Vagina (tissue), 2 donors: ENCODE data around the gene SAMD10.
"Not testable (repeated sequence)": the region's sequence is repeated elsewhere in the genome, so short reads cannot be mapped to it uniquely, and the experiment has no call there.

Experiments
- CTCF ChIP-seq, 3 experiments: fragments of 450-650 bp in 2 of 3; fragments of 200-600 bp in 1 of 3; sonication (generic) in 1 of 3; IDR thresholded peaks; one replicate each; pipeline ENCODE4 v1.5.1; 2017 to 2019; ENCODE audit warnings: antibody characterized with exemption in 3 of 3, mild to moderate bottlenecking in 2 of 3, moderate library complexity in 2 of 3
- POLR2A ChIP-seq, 2 donors: fragments of 450-650 bp; IDR thresholded peaks; one replicate each; pipeline ENCODE4 v1.6.1; 2017; ENCODE audit warnings: antibody characterized with exemption in 2 of 2, mild to moderate bottlenecking in 2 of 2, moderate library complexity in 2 of 2

DNA sequence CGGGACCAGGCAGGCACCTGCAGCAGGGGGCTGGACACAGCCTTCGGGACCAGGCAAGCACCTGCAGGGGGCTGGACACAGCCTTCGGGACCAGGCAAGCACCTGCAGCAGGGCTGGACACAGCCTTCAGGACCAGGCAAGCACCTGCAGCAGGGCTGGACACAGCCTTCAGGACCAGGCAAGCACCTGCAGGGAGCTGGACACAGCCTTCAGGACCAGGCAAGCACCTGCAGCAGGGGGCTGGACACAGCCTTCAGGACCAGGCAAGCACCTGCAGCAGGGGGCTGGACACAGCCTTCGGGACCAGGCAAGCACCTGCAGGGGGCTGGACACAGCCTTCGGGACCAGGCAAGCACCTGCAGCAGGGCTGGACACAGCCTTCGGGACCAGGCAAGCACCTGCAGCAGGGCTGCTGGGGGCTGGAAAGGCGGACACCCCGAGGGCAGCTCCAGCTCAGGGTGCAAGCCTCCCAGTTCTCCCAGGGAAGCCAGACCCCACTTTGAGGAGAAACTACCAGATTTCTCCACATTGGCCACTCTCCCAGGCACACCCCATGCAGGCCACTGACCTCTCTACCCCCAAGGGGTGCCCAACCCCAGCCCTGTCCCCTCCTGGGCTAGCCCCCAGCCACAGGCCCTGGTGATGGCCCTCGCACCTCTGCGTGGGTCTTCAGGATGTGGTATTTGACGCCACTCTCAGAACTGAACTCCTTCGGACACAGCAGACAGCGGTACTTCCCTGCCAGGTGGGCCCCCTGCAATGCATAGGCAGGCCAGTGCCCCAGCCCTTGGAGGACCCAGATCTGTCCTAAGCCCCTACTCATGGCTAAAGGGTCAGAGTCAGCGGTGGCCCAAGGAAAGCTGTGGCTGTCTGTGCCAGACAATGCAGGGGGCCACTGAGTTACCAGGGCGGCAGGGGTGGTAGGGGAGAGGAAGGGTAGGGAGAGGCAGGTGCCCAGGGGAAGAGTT is 18.5 kb downstream of the SAMD10 start:
- not testable (repeated sequence) for TF ChIP-seq CTCF, POLR2A (IDR thresholded peaks at IDR 0.05)
